Mucosa of stomach (tissue), 1 donor: ENCODE data around the gene ABCB11.

Experiments used
- H3K27me3 ChIP-seq: one replicate; pipeline ENCODE4 v1.7.0; 2013; ENCODE audit warnings: mild to moderate bottlenecking, low read length; ENCODE audit not compliant: control insufficient read depth, insufficient read depth
- H3K36me3 ChIP-seq: one replicate; pipeline ENCODE4 v1.7.0; 2013; ENCODE audit warnings: low read length; ENCODE audit not compliant: control insufficient read depth, insufficient read depth
- H3K4me1 ChIP-seq: one replicate; pipeline ENCODE4 v1.7.0; 2013; ENCODE audit warnings: mild to moderate bottlenecking, low read length; ENCODE audit not compliant: control insufficient read depth, insufficient read depth
- H3K4me3 ChIP-seq: one replicate; pipeline ENCODE4 v1.7.0; 2013; ENCODE audit warnings: low read length
- H3K9ac ChIP-seq: one replicate; pipeline ENCODE4 v1.7.0; 2013; ENCODE audit warnings: mild to moderate bottlenecking, low read length, moderate library complexity
- H3K9me3 ChIP-seq: one replicate; pipeline ENCODE4 v1.7.0; 2013; ENCODE audit warnings: mild to moderate bottlenecking, low read length, moderate library complexity; ENCODE audit not compliant: control insufficient read depth
- donor health status: Pancreatic carcinoma.

The ABCB11 gene

GRCh38 chr2:168978461-168978861, 52.7 kb downstream of the ABCB11 start:
- Histone ChIP-seq H3K4me1 (no peaks in the 10 kb centered on the region), H3K9me3 (no peaks in the 10 kb centered on the region), H3K27me3 (no peaks in the 10 kb centered on the region), H3K9ac (no peak overlapping the region), H3K36me3 (no peaks in the 10 kb centered on the region), H3K4me3 (no peak overlapping the region)

DNA sequence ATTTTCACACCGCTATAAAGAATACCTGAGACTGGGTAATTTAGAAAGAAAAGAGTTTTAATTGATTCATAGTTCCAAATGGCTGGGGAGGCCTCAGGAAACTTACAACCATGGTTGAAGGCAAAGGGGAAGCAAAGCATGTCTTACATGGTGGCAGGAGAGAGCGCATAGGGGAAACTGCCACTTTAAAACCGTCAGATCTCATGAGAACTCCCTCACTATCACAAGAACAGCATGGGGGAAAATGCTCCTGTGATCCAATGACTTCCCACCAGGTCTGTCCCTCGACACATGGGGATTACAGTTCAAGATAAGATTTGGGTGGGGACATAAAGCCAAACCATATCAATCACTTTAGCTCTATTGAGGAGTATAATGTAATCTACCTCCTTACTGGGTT, 53.5 kb downstream of the ABCB11 start:
- Histone ChIP-seq H3K27me3 (no peaks in the 10 kb centered on the region), H3K36me3 (no peaks in the 10 kb centered on the region), H3K4me3 (no peak overlapping the region), H3K4me1 (no peaks in the 10 kb centered on the region), H3K9ac (no peak overlapping the region), H3K9me3 (no peaks in the 10 kb centered on the region)

- no peaks in the 10 kb centered on the region for H3K36me3 ChIP-seq
- H3K27me3 ChIP-seq, result no peaks in the 10 kb centered on the region
- H3K9ac ChIP-seq, result no peak overlapping the region
- no peaks in the 10 kb centered on the region for H3K9me3 ChIP-seq
- H3K4me3 ChIP-seq, result no peak overlapping the region
- H3K4me1 ChIP-seq, result no peaks in the 10 kb centered on the region
Observed at GRCh38 chr2:168976034-168976654, 55.0 kb downstream of the ABCB11 start.

DNA sequence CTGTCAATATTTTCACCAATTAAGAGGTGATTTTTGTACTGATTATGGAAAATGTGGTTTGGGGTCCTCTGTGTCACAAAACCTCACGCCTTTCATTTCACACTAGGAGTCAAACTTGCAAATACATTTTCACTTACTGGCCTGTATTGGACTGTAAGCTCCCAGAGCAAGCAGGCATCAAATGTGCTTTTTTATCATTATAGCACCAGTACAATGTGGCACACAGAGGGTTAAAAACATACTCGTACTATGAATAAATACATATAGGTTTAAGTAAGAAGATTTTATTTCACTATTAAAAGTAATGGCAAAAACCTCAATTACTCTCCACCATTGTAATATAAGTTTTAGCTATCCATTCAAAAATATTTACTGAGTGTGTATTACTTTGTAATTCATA, 56.7 kb downstream of the ABCB11 start:
- H3K36me3 ChIP-seq, result no peaks in the 10 kb centered on the region
- no peaks in the 10 kb centered on the region for H3K4me1 ChIP-seq
- no peak overlapping the region for H3K9ac ChIP-seq

DNA sequence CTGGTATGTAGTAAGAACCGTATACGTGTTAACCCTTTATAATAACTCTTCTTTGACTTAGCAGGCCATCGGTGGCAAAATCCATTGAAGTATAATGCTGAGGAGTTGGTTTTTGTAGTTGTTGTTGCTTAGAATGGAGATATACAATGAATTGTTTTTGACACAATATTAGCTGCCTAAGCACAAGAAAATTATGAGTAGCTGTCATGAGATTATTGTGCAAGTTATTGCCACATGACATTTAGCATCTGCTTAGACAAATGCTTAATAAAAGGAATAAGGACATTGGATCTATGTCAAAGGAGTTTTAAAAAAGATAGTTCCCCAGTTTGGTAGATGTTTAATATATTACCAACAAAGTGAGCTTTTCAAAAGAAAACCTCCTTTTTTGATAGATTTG, 59.9 kb downstream of the ABCB11 start:
- no peak overlapping the region for H3K9ac ChIP-seq
- no peak overlapping the region for H3K4me3 ChIP-seq
- no peaks in the 10 kb centered on the region for H3K9me3 ChIP-seq

More for the DNA sequence above, 56.7 kb downstream of the ABCB11 start:
- no peaks in the 10 kb centered on the region for H3K27me3 ChIP-seq
- no peaks in the 10 kb centered on the region for H3K9me3 ChIP-seq
- no peak overlapping the region for H3K4me3 ChIP-seq

GRCh38 chr2:168970711-168971233, 60.4 kb downstream of the ABCB11 start:
- Histone ChIP-seq H3K36me3 (no peaks in the 10 kb centered on the region), H3K4me1 (no peaks in the 10 kb centered on the region), H3K4me3 (no peak overlapping the region), H3K9me3 (no peaks in the 10 kb centered on the region), H3K9ac (no peak overlapping the region), H3K27me3 (no peaks in the 10 kb centered on the region)

More for the DNA sequence above, 59.9 kb downstream of the ABCB11 start:
- Histone ChIP-seq H3K27me3 (no peaks in the 10 kb centered on the region), H3K4me1 (no peaks in the 10 kb centered on the region), H3K36me3 (no peaks in the 10 kb centered on the region)

GRCh38 chr2:168969865-168970264, 61.3 kb downstream of the ABCB11 start:
- Histone ChIP-seq H3K27me3 (no peaks in the 10 kb centered on the region), H3K36me3 (no peaks in the 10 kb centered on the region), H3K9me3 (no peaks in the 10 kb centered on the region), H3K4me3 (no peak overlapping the region), H3K9ac (no peak overlapping the region), H3K4me1 (peaks cover 4% of the 10 kb centered on the region)

GRCh38 chr2:168968342-168968741, 62.8 kb downstream of the ABCB11 start:
- Histone ChIP-seq H3K27me3 (no peaks in the 10 kb centered on the region), H3K9me3 (no peaks in the 10 kb centered on the region), H3K4me1 (peaks cover 15% of the 10 kb centered on the region), H3K9ac (no peak overlapping the region), H3K4me3 (no peak overlapping the region), H3K36me3 (no peaks in the 10 kb centered on the region)

DNA sequence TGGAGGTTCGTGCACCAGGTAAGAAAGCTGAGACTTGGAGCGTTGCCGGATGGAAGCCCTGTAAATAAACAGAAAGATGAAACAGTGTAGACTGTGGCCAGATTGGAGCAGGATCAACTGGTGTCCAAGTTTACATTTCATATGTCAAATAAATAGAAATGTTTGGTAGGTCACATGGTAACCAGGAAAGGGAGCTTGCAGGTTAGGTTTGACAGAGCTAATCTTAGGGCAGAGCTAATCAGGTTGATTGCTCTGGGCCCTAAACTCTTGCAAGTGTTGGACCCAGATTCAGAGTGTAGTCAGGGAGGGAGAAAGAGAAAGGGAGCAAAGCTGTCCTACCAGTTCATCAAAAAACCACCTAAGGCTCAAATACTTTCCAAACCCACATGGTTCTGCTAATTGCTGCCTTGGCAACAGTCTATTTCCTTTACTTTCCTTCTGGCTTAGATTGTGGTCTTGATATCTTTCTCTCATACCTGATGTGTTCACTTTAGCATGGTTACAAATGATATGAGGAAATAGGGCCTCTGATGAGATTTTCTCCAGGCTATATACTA, 66.8 kb downstream of the ABCB11 start:
- no peaks in the 10 kb centered on the region for H3K9me3 ChIP-seq
- H3K36me3 ChIP-seq, result no peaks in the 10 kb centered on the region
- H3K27me3 ChIP-seq, result no peaks in the 10 kb centered on the region
- H3K4me3 ChIP-seq, result no peak overlapping the region
- H3K9ac ChIP-seq, result no peak overlapping the region
- H3K4me1 ChIP-seq, result peaks cover 15% of the 10 kb centered on the region

DNA sequence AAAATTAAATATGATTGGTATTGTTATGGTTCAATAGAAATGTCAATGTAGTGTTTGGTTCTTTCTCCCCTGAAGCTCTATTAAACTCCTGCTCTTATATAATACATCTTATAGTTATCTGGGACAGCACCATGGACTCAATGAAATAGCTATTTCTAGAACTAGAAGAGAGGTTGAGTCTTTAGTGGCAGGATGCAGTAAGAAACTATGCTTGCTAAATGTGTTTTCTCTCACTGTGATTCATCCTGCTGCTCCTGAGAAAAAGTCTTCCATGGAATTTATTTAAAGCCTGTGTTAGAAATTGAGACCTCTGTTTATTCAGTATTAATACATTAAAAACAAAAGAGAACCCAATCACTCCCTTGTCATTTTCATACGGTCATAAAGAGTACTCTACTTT, 68.5 kb downstream of the ABCB11 start:
- H3K4me1 ChIP-seq, result peaks cover 15% of the 10 kb centered on the region
- no peaks in the 10 kb centered on the region for H3K27me3 ChIP-seq
- no peak overlapping the region for H3K4me3 ChIP-seq
- H3K9ac ChIP-seq, result no peak overlapping the region
- H3K9me3 ChIP-seq, result no peaks in the 10 kb centered on the region
- no peaks in the 10 kb centered on the region for H3K36me3 ChIP-seq

DNA sequence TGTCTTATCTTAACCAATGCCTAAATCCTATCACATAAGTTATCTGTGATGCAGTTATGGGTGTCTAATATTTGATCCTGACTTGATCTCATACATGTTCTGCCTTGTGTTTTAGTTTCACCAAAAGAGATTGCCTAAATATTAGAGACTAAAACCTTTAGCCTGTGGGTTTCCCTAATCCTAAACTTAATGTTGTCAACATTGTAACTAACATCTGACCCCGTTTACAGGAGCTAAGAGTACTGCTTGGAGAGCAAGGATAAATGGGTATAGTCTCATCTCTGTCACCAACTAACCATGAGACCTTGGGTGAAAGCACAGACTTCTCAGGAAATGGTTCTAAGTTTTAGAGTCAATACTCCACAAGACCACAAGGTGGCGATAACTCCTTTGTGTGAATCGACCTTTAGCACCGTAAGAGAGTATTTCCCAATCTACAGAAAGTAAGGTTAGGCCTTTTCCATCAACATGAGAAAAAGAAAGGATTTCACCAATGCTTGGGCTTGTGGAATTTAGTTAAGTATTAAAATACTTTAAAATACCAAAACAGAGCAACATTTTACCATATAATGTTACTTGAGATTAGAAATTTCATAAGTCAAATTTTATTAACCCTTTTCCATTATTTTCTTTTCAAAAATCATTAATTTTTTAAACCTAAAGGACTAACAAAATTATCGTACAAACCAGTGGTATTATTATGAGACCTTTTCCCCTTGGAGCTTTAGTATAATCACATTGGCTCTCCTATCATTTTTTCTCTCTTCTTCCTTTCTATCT, 69.5 kb downstream of the ABCB11 start:
- Histone ChIP-seq H3K9me3 (no peaks in the 10 kb centered on the region), H3K27me3 (no peaks in the 10 kb centered on the region), H3K4me1 (peaks cover 15% of the 10 kb centered on the region), H3K4me3 (no peak overlapping the region), H3K9ac (no peak overlapping the region), H3K36me3 (no peaks in the 10 kb centered on the region)

GRCh38 chr2:168956392-168956791, 74.7 kb downstream of the ABCB11 start:
- Histone ChIP-seq H3K4me1 (no peaks in the 10 kb centered on the region), H3K36me3 (no peaks in the 10 kb centered on the region), H3K4me3 (no peak overlapping the region), H3K9me3 (no peaks in the 10 kb centered on the region), H3K9ac (no peak overlapping the region), H3K27me3 (no peaks in the 10 kb centered on the region)
